Measurements from ENCODE around the gene ARL8A. TPM values are rescaled to one million over a fixed set of nuclear protein-coding genes. Genes with fewer than 3 reads are reported as not detected.

Gene ARL8A
- total and polyA plus RNA-seq, 2 of the 4 experiments (the other 2 are of a cell fraction), result 18.1 to 30.7 TPM

GRCh38 chr1:202123336-202123813, 21.2 kb downstream of the ARL8A start:
- DNase-seq (no peak), ATAC-seq (ENCODE audit: low read depth) (no peak)
- no peak overlapping the region for H3K23ac ChIP-seq (ENCODE audit: low read depth, low read length)
- no peak overlapping the region for H2BK20ac ChIP-seq (ENCODE audit: low read depth, low read length)
- no peak overlapping the region for H2AFZ ChIP-seq (replicated peaks; ENCODE audit: low read length, poor library complexity)
- H2AK9ac ChIP-seq (replicated peaks; ENCODE audit: low read depth, low read length, poor library complexity), result no peak overlapping the region
- no peak overlapping the region for H2AK5ac ChIP-seq (ENCODE audit: low read depth, low read length)
- no peak for TF ChIP-seq NFE2L2 (IDR thresholded peaks at IDR 0.05; ENCODE audit: low read depth, low read length)
- TF ChIP-seq MAZ (IDR thresholded peaks at IDR 0.05; ENCODE audit: borderline replicate concordance, low read depth, low read length), result no peak
- no peak for TF ChIP-seq BHLHE40 (IDR thresholded peaks at IDR 0.05; ENCODE audit: low read depth, low read length)
- no peak for TF ChIP-seq RAD21 (IDR thresholded peaks at IDR 0.05; ENCODE audit: low read length)
- no peak for TF ChIP-seq ELK1 (IDR thresholded peaks at IDR 0.05; ENCODE audit: borderline replicate concordance, low read depth, low read length)
- TF ChIP-seq USF2 (IDR thresholded peaks at IDR 0.05; ENCODE audit: low read depth, low read length), result no peak
- no peak for TF ChIP-seq RFX5 (IDR thresholded peaks at IDR 0.05; ENCODE audit: low read depth, low read length)
- no peak overlapping the region for H3K18ac ChIP-seq (ENCODE audit: low read depth, low read length)
- H3K14ac ChIP-seq (replicated peaks; ENCODE audit: low read depth, low read length), result no peak overlapping the region
- no peak overlapping the region for H3K4me2 ChIP-seq (ENCODE audit: low read depth, low read length)
- ChIA-PET CTCF (interaction anchor here (0.6 to 1.6 kb wide), 2 partner anchors 12 to 121 kb away, joined by 4 to 5 read pairs; no protein-coding TSS in a partner anchor), POLR2A (ENCODE audit: unreplicated experiment) (interaction anchor here (0.6 kb wide), 1 partner anchor 107 kb away, joined by 3 read pairs; no protein-coding TSS in a partner anchor)
- no peak overlapping the region for H4K8ac ChIP-seq (ENCODE audit: low read depth in 2 of 2, low read length in 2 of 2)
- H3K9me1 ChIP-seq (ENCODE audit: insufficient read depth, low read length), result no peaks in the 10 kb centered on the region
- H3K4me3 ChIP-seq (ENCODE audit: insufficient read depth, low read depth, low read length), result no peak overlapping the region
- H3K4me1 ChIP-seq (ENCODE audit: control insufficient read depth, insufficient read depth, low read length), result no peaks in the 10 kb centered on the region
- H4K5ac ChIP-seq (ENCODE audit: low read depth, low read length), result no peak overlapping the region
- no peak overlapping the region for H3K9ac ChIP-seq (ENCODE audit: low read depth, low read length)
- dilution Hi-C loops (cut with HindIII; ENCODE audit: low sequenced_read_pairs, unreplicated experiment), result no loop called here
- no peaks in the 10 kb centered on the region for H3K79me1 ChIP-seq (ENCODE audit: low read depth in 1 of 2, low read length in 2 of 2)
- H4K91ac ChIP-seq (ENCODE audit: insufficient read depth, low read depth, low read length), result no peak overlapping the region
- H2BK5ac ChIP-seq (ENCODE audit: low read depth, low read length, poor library complexity, severe bottlenecking), result no peak overlapping the region
- no peak overlapping the region for H2BK15ac ChIP-seq (ENCODE audit: low read depth, low read length)
- H3K36me3 ChIP-seq (ENCODE audit: control insufficient read depth, insufficient read depth, low read length), result no peaks in the 10 kb centered on the region
- BruUV-seq (replicated peaks), result no TSS peak
- no peak overlapping the region for H2BK120ac ChIP-seq (ENCODE audit: low read depth, low read length)
- 100% methylated on average over 2 of the region's 10 CpGs; no CpG with 5 or more reads in 1 of the 2 experiments for WGBS, 2 experiments (ENCODE audit: extremely low coverage in 2 of 2, insufficient read length in 1 of 2)
- intact Hi-C loops (cut with micrococcal nuclease), result no loop called here
- H3K4ac ChIP-seq (ENCODE audit: low read depth, low read length), result no peak overlapping the region
- H3K56ac ChIP-seq (ENCODE audit: extremely low read depth, insufficient read depth, low read length), result no peak overlapping the region
- H3K27me3 ChIP-seq (ENCODE audit: control insufficient read depth, insufficient read depth, low read length), result peaks cover 24% of the 10 kb centered on the region
- H4K20me1 ChIP-seq (ENCODE audit: insufficient read depth, low read length), result no peaks in the 10 kb centered on the region
- H3K27ac ChIP-seq (ENCODE audit: insufficient read depth, low read length), result no peak overlapping the region
- no peaks in the 10 kb centered on the region for H3K9me3 ChIP-seq (ENCODE audit: control insufficient read depth, insufficient read depth, low read length)
- in situ Hi-C loops (cut with MboI; ENCODE audit: low sequenced_read_pairs), result loop anchor here (10.0 kb wide), 1 partner anchor 229 kb away; no protein-coding TSS in a partner anchor

Data from IMR-90 (cell line).